Activated CD8-positive, alpha-beta memory T cell treated with anti-CD3 and anti-CD28 coated beads, Interleukin-2, amount 50 U/mL, for 1 hour (primary cell): ENCODE measurements around the gene ATF4.
"Not testable (repeated sequence)": the region's sequence is repeated elsewhere in the genome, so short reads cannot be mapped to it uniquely, and the experiment has no call there.

ENCODE experiments used
- DNase-seq: peaks from one replicate; pipeline ENCODE4 v3.0.0-alpha.2; 2020; ENCODE audit errors: extremely low read depth

Gene ATF4

GRCh38 chr22:39511226-39511625 is 9.1 kb upstream of the ATF4 start:
- no peak for DNase-seq

GRCh38 chr22:39512026-39512425 is 8.3 kb upstream of the ATF4 start:
- DNase-seq = no peak

- DNase-seq = no peak
These were observed 6.6 kb upstream of the ATF4 start for GRCh38 chr22:39513791-39514190.

GRCh38 chr22:39514373-39514973 is 5.9 kb upstream of the ATF4 start:
- DNase-seq = no peak

GRCh38 chr22:39515266-39516050 is 4.9 kb upstream of the ATF4 start:
- DNase-seq = no peak

GRCh38 chr22:39517470-39517869 is 2.9 kb upstream of the ATF4 start:
- no peak for DNase-seq

- no peak for DNase-seq
These were observed 2.1 kb upstream of the ATF4 start for GRCh38 chr22:39518144-39518786.

GRCh38 chr22:39518996-39519680 is 1.2 kb upstream of the ATF4 start:
- DNase-seq = no peak

- DNase-seq = no peak
These were observed 609 bp upstream of the ATF4 start for GRCh38 chr22:39519681-39520225.

- DNase-seq = not testable (repeated sequence)
These were observed 934 bp downstream of the ATF4 start for GRCh38 chr22:39521106-39521885.

- DNase-seq = not testable (repeated sequence)
These were observed 1.7 kb downstream of the ATF4 start for GRCh38 chr22:39522091-39522490.

GRCh38 chr22:39522567-39523300 is 2.4 kb downstream of the ATF4 start:
- DNase-seq = no peak

- DNase-seq = no peak
These were observed 3.9 kb downstream of the ATF4 start for GRCh38 chr22:39524089-39524752.

GRCh38 chr22:39524753-39525657 is 4.6 kb downstream of the ATF4 start:
- DNase-seq = no peak

GRCh38 chr22:39525658-39525975 is 5.3 kb downstream of the ATF4 start:
- DNase-seq = no peak

- no peak for DNase-seq
These were observed 6.4 kb downstream of the ATF4 start for GRCh38 chr22:39526736-39527171.

GRCh38 chr22:39527481-39527961 is 7.2 kb downstream of the ATF4 start:
- DNase-seq = no peak

- DNase-seq = no peak
These were observed 7.8 kb downstream of the ATF4 start for GRCh38 chr22:39528080-39528661.
